Measurements from ENCODE around the gene MLXIP.

DNA sequence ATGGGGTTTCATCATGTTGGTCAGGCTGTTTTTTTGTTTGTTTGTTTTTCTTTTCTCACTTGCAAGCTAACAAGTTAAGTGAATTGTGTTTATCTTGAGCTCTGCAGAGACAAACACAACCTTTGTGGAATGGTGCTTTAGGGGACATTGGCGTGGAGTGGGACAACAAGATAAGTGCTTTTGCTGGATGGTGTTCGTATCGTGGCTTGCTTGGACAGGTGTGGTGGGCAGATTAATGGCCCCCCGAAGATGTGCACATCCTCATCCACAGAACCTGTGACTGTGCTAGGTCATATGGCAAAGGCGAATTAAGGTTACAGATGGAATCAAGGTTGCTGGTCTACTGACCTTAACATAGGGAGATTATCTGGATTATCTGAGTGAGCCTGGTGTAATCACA, 7.0 kb downstream of the MLXIP start:
- TF ChIP-seq, protein P1, sequence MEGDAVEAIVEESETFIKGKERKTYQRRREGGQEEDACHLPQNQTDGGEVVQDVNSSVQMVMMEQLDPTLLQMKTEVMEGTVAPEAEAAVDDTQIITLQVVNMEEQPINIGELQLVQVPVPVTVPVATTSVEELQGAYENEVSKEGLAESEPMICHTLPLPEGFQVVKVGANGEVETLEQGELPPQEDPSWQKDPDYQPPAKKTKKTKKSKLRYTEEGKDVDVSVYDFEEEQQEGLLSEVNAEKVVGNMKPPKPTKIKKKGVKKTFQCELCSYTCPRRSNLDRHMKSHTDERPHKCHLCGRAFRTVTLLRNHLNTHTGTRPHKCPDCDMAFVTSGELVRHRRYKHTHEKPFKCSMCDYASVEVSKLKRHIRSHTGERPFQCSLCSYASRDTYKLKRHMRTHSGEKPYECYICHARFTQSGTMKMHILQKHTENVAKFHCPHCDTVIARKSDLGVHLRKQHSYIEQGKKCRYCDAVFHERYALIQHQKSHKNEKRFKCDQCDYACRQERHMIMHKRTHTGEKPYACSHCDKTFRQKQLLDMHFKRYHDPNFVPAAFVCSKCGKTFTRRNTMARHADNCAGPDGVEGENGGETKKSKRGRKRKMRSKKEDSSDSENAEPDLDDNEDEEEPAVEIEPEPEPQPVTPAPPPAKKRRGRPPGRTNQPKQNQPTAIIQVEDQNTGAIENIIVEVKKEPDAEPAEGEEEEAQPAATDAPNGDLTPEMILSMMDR (IDR thresholded peaks at IDR 0.05): no peak
- no peak for TF ChIP-seq POLR2A (IDR thresholded peaks at IDR 0.05)

Data from right lobe of liver (tissue), 4 donors.